ENCODE data around the gene KITLG.

KITLG gene

DNA sequence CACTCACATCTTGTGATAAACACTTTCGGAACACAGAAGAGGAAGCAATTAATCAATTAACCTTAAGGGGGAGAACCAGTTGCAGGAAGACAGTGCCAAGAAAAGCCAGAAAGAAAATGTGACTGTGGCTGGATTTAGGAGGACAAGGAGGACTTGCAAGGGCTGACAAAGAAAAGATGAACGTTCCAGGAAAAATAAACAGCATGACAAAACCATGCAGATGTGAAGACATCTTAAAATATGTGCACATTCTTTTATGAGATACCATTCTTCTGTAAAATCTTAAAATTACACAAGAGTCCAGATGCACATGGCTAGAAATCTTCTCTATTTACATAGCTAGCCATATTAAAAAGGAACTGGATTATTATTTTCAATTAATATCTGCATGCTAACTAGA is 33.4 kb downstream of the KITLG start:
- TF ChIP-seq CTCF (IDR thresholded peaks at IDR 0.05; ENCODE audit: insufficient read depth, low read length, poor library complexity, severe bottlenecking), result no peak
- Histone ChIP-seq H3K36me3 (ENCODE audit: control insufficient read depth, insufficient read depth, low read length) (no peaks in the 10 kb centered on the region), H3K27me3 (replicated peaks; ENCODE audit: control insufficient read depth, insufficient read depth, low read length) (no peaks in the 10 kb centered on the region), H3K4me3 (replicated peaks; ENCODE audit: low read depth, low read length) (no peak overlapping the region)
- no peak for DNase-seq (ENCODE audit: extremely low read depth, insufficient read length)

DNA sequence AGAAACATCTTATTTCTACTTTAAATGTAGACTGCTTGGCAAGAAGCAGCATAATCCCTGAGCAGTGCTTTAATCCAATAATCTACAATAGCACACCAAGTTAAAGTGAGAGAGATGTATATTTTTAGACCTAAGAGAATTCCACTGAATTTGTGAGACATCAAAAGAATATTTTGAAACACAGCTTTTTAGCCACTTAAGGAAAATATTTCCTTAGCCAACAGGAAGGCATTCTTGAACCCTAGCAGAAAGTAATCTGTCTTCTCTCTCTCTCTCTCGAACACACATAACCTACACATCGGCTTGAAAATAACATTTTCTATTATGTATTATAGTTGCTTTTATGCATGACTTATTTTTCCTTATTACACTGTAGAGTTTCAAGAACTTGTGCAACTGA is 34.0 kb downstream of the KITLG start:
- TF ChIP-seq CTCF (IDR thresholded peaks at IDR 0.05; ENCODE audit: insufficient read depth, low read length, poor library complexity, severe bottlenecking), result no peak
- no peaks in the 10 kb centered on the region for H3K27me3 ChIP-seq (replicated peaks; ENCODE audit: control insufficient read depth, insufficient read depth, low read length)
- no peak for DNase-seq (ENCODE audit: extremely low read depth, insufficient read length)
- H3K36me3 ChIP-seq (ENCODE audit: control insufficient read depth, insufficient read depth, low read length), result no peaks in the 10 kb centered on the region
- no peak overlapping the region for H3K4me3 ChIP-seq (replicated peaks; ENCODE audit: low read depth, low read length)

GRCh38 chr12:88544991-88545980 is 35.0 kb downstream of the KITLG start:
- H3K4me3 ChIP-seq (replicated peaks; ENCODE audit: low read depth, low read length), result no peak overlapping the region
- H3K27me3 ChIP-seq (replicated peaks; ENCODE audit: control insufficient read depth, insufficient read depth, low read length), result no peaks in the 10 kb centered on the region
- DNase-seq (ENCODE audit: extremely low read depth, insufficient read length), result no peak
- no peaks in the 10 kb centered on the region for H3K36me3 ChIP-seq (ENCODE audit: control insufficient read depth, insufficient read depth, low read length)
- no peak for TF ChIP-seq CTCF (IDR thresholded peaks at IDR 0.05; ENCODE audit: insufficient read depth, low read length, poor library complexity, severe bottlenecking)

GRCh38 chr12:88539893-88540292 is 40.4 kb downstream of the KITLG start:
- H3K27me3 ChIP-seq (replicated peaks; ENCODE audit: control insufficient read depth, insufficient read depth, low read length), result no peaks in the 10 kb centered on the region
- no peak for TF ChIP-seq CTCF (IDR thresholded peaks at IDR 0.05; ENCODE audit: insufficient read depth, low read length, poor library complexity, severe bottlenecking)
- no peak for DNase-seq (ENCODE audit: extremely low read depth, insufficient read length)
- no peaks in the 10 kb centered on the region for H3K36me3 ChIP-seq (ENCODE audit: control insufficient read depth, insufficient read depth, low read length)
- H3K4me3 ChIP-seq (replicated peaks; ENCODE audit: low read depth, low read length), result no peak overlapping the region

DNA sequence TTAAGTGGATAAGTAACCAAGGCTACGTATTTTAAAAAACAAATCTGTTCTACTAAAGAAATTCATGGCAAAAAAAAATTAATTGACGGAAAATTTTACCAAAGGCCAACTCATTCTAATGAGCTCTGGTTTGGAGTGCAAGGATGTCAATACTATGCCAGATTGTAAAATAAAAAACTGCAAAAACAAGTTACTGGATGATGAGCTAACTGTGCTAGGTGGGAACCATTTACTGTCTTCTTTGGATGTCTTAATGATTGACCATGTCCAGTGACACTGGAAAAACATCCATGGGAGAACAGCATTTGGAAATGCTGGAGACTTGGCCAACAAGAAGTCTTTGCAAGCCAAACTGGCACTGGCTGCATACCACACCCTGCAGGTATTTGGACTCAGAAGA is 41.6 kb downstream of the KITLG start:
- no peak overlapping the region for H3K4me3 ChIP-seq (replicated peaks; ENCODE audit: low read depth, low read length)
- DNase-seq (ENCODE audit: extremely low read depth, insufficient read length), result no peak
- no peaks in the 10 kb centered on the region for H3K36me3 ChIP-seq (ENCODE audit: control insufficient read depth, insufficient read depth, low read length)
- no peaks in the 10 kb centered on the region for H3K27me3 ChIP-seq (replicated peaks; ENCODE audit: control insufficient read depth, insufficient read depth, low read length)
- TF ChIP-seq CTCF (IDR thresholded peaks at IDR 0.05; ENCODE audit: insufficient read depth, low read length, poor library complexity, severe bottlenecking), result no peak
